OCI-LY7 (cell line): ENCODE results near the gene P2RX6.

Source experiments
- EZH2phosphoT487 ChIP-seq: fragments of 200-600 bp; sonication (generic); IDR thresholded peaks from 2 replicates; pipeline ENCODE4 v1.6.1; 2018; ENCODE audit warnings: low read depth, borderline replicate concordance, mild to moderate bottlenecking, mixed run types, antibody characterized with exemption, low read length, moderate library complexity, mixed read lengths
- TF ChIP-seq, protein P1 (sequence below): fragments of 200-600 bp; sonication (generic); conservative IDR thresholded peaks from 2 replicates; pipeline ENCODE4 v1.5.1; 2014; ENCODE audit warnings: mild to moderate bottlenecking, antibody characterized with exemption, low read length, moderate library complexity, mixed read lengths

DNA sequence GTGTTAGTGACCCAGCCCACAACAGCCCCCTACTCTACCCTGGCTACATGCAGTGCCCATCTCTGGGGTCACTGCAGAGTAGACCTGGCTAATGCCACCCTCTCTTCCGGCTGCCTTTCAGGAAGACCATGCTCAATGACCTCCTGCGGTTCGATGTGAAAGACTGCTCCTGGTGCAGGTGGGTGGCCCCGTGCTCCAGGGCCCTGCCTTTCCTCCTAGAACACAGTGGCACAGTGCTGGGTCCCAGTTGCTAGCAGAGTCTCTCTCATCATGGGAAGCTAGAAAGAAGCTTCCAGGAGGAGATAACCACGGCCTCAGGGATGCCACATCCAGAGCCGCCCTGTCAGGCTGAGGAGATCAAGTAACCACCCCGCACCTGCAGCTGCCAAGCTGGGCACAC, 29.2 kb upstream of the P2RX6 start:
- TF ChIP-seq, protein P1, sequence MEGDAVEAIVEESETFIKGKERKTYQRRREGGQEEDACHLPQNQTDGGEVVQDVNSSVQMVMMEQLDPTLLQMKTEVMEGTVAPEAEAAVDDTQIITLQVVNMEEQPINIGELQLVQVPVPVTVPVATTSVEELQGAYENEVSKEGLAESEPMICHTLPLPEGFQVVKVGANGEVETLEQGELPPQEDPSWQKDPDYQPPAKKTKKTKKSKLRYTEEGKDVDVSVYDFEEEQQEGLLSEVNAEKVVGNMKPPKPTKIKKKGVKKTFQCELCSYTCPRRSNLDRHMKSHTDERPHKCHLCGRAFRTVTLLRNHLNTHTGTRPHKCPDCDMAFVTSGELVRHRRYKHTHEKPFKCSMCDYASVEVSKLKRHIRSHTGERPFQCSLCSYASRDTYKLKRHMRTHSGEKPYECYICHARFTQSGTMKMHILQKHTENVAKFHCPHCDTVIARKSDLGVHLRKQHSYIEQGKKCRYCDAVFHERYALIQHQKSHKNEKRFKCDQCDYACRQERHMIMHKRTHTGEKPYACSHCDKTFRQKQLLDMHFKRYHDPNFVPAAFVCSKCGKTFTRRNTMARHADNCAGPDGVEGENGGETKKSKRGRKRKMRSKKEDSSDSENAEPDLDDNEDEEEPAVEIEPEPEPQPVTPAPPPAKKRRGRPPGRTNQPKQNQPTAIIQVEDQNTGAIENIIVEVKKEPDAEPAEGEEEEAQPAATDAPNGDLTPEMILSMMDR = no peak
- TF ChIP-seq EZH2phosphoT487 = no peak
